Thyroid gland (tissue), 4 donors: ENCODE data around the gene ENDOU. TPM values are rescaled to one million over a fixed set of nuclear protein-coding genes. Genes with fewer than 3 reads are reported as not detected.

Experiments used
- DNase-seq, 2 donors: peaks; one replicate each; pipeline ENCODE4 v3.0.0-alpha.2; 2019
- H3K27ac ChIP-seq, 3 donors: fragments of 200-600 bp; sonication (generic); 1 replicate in 2 of 3; 2 replicates in 1 of 3; pipeline ENCODE4 v1.5.1; 2016 to 2019; ENCODE audit warnings: mild to moderate bottlenecking in 1 of 3, moderate library complexity in 1 of 3
- H3K27me3 ChIP-seq: fragments of 200-600 bp; sonication (generic); one replicate; pipeline ENCODE4 v1.5.1; 2019
- H3K36me3 ChIP-seq, 2 donors: fragments of 200-600 bp; sonication (generic); one replicate each; pipeline ENCODE4 v1.5.1; 2016 to 2019
- H3K4me1 ChIP-seq, 2 donors: fragments of 200-600 bp; sonication (generic); one replicate each; pipeline ENCODE4 v1.5.1; 2017 to 2019
- H3K4me3 ChIP-seq, 3 donors: fragments of 200-600 bp; sonication (generic); replicated peaks in 1 of 3; 1 replicate in 2 of 3; 2 replicates in 1 of 3; pipeline ENCODE4 v1.5.1; 2016; ENCODE audit warnings: mild to moderate bottlenecking in 1 of 3
- H3K9me3 ChIP-seq: fragments of 200-600 bp; sonication (generic); one replicate; pipeline ENCODE4 v1.5.1; 2017
- POLR2A ChIP-seq, 2 donors: fragments of 450-650 bp; IDR thresholded peaks; one replicate each; pipeline ENCODE4 v1.6.1; 2017; ENCODE audit warnings: antibody characterized with exemption in 2 of 2, mild to moderate bottlenecking in 2 of 2, moderate library complexity in 1 of 2
- WGBS, 2 donors: methylation state at CpG; one replicate each; pipeline ENCODE4 v1.1.5; 2017; 5-methylcytosine and 5-hydroxymethylcytosine counted together
- intact Hi-C: fragments of 100-400 bp; cut with DNase I; formaldehyde crosslinking; loops from one replicate; pipeline ENCODE4 v1.15.1; 2023
- total RNA-seq, 4 donors: library from RNA; depleted of rRNA; stranded (reverse); fragments of >200 nt; gene quantifications; one replicate each; pipeline ENCODE4 v1.2.3, GENCODE V29; 2016
- TF ChIP-seq, protein P1 (sequence below), 6 experiments: fragments of 200-600 bp in 3 of 6; fragments of 450-650 bp in 3 of 6; sonication (generic) in 3 of 6; IDR thresholded peaks; one replicate each; pipeline ENCODE4 v1.5.1; 2016 to 2019; ENCODE audit warnings: antibody characterized with exemption in 6 of 6, mild to moderate bottlenecking in 2 of 6, inconsistent platforms in 1 of 6, moderate library complexity in 1 of 6

ENDOU gene
- total RNA-seq, 4 donors from 2014 or later: 0.11 to 1.9 (median 1.2) TPM

DNA sequence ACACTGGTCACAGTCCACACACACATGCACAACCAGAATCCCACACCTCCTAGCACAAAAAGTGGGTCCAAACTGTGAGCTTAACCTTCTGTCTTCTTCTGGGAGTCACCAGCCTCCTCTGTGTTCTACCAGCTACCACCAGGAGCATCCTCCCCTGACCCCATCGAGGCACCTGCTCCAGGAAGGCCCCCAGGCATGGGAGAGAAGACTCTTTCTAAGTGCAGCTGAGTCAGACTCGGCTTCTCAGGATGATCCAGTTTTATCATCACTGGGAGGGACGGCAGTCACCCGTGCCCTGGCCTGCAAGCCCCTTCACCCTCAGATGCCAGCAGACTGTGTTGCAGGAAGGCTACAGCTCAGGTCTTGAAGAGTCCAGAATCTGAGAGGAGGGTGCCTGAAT lies 7.9 kb upstream of the ENDOU start:
- H3K27me3 ChIP-seq: no peaks in the 10 kb centered on the region
- H3K4me3 ChIP-seq: no peak overlapping the region
- intact Hi-C loops: no loop called here
- H3K4me1 ChIP-seq: peaks cover 36 to 50% of the 10 kb centered on the region in 2 donors
- no peaks in the 10 kb centered on the region for H3K9me3 ChIP-seq
- H3K27ac ChIP-seq: no peak overlapping the region
- H3K36me3 ChIP-seq: no peaks in the 10 kb centered on the region
- 73 to 82% methylated on average over 4 of the region's 4 CpGs for WGBS, 2 donors
- TF ChIP-seq, protein P1, sequence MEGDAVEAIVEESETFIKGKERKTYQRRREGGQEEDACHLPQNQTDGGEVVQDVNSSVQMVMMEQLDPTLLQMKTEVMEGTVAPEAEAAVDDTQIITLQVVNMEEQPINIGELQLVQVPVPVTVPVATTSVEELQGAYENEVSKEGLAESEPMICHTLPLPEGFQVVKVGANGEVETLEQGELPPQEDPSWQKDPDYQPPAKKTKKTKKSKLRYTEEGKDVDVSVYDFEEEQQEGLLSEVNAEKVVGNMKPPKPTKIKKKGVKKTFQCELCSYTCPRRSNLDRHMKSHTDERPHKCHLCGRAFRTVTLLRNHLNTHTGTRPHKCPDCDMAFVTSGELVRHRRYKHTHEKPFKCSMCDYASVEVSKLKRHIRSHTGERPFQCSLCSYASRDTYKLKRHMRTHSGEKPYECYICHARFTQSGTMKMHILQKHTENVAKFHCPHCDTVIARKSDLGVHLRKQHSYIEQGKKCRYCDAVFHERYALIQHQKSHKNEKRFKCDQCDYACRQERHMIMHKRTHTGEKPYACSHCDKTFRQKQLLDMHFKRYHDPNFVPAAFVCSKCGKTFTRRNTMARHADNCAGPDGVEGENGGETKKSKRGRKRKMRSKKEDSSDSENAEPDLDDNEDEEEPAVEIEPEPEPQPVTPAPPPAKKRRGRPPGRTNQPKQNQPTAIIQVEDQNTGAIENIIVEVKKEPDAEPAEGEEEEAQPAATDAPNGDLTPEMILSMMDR (IDR thresholded peaks at IDR 0.05): no peak
- no peak for TF ChIP-seq POLR2A (IDR thresholded peaks at IDR 0.05)
- no peak for DNase-seq

DNA sequence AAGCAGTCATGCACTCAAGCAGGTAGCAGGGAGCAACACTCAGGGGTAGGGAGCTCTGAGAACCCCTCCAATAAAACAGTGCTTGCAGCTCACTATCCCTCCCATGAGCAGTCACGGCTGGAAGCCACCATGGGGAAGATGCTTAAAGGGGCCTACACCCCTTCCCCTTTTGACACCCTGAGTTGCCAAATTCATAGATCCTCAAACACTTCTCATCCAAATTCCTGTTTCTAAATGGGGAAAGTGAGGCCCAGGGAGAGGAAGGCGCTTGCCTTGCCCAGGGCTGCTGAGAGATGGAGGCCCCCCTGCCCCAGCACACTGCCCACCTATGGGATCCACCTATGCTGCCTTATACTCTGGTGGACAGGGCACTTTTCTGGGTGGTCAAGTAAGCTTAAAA lies 7.2 kb upstream of the ENDOU start:
- no peak for TF ChIP-seq POLR2A (IDR thresholded peaks at IDR 0.05)
- TF ChIP-seq, protein P1 (IDR thresholded peaks at IDR 0.05): no peak
- 61 to 70% methylated on average over 2 of the region's 2 CpGs for WGBS, 2 donors
- intact Hi-C loops: no loop called here
- no peak overlapping the region for H3K27ac ChIP-seq
- no peaks in the 10 kb centered on the region for H3K27me3 ChIP-seq
- H3K4me1 ChIP-seq: peaks cover 31 to 44% of the 10 kb centered on the region in 2 donors
- DNase-seq: no peak
- no peak overlapping the region for H3K4me3 ChIP-seq
- no peaks in the 10 kb centered on the region for H3K36me3 ChIP-seq
- H3K9me3 ChIP-seq: no peaks in the 10 kb centered on the region

DNA sequence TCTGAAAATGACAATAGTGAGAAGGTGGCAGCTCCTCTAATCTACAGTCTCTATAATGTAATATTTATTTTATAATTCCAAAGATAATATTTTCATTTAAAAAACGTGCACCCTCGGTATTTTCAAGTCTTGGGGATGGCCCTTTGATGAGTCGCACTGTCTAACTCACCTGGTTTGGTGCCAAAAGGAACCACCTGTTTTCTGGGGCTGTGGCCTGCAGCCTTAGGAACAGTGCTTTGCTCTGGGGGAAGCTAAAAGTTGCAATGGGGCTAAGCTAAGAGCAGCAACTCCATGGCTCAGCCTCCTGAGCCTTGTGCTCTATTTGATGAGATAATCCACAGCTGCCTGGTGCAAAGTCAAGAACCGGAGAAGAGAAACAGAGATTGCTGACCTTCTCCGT lies 6.4 kb upstream of the ENDOU start:
- 76 to 79% methylated on average over 5 of the region's 5 CpGs for WGBS, 2 donors
- intact Hi-C loops: no loop called here
- no peaks in the 10 kb centered on the region for H3K9me3 ChIP-seq
- no peak for TF ChIP-seq POLR2A (IDR thresholded peaks at IDR 0.05)
- TF ChIP-seq, protein P1 (IDR thresholded peaks at IDR 0.05): no peak
- DNase-seq: no peak
- H3K27ac ChIP-seq: no peak overlapping the region
- no peak overlapping the region for H3K4me3 ChIP-seq
- no peaks in the 10 kb centered on the region for H3K27me3 ChIP-seq
- peaks cover 25 to 38% of the 10 kb centered on the region in 2 donors for H3K4me1 ChIP-seq
- no peaks in the 10 kb centered on the region for H3K36me3 ChIP-seq

DNA sequence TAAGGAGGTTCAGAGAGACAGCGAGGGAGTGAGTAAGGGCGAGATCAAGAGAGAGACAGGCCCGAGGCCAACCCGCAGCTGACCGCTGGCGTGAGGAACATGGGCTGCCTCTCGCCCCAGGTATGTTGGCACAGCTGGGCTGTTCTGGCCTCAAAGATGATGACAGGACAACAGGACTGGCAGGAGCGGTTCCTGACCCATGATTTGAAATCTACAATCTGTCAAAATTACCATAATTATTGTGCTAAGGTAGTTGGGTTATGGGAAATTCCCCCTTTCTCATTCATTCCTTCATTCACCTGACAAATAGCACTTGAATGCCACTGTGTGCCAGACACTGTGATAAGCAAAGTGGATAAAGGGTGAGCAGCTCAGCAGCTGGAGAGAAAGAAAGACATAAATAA lies 5.1 kb upstream of the ENDOU start:
- H3K4me3 ChIP-seq: no peak overlapping the region
- no peaks in the 10 kb centered on the region for H3K36me3 ChIP-seq
- intact Hi-C loops: no loop called here
- 31 to 55% methylated on average over 8 of the region's 8 CpGs for WGBS, 2 donors
- TF ChIP-seq, protein P1 (IDR thresholded peaks at IDR 0.05): no peak
- TF ChIP-seq POLR2A (IDR thresholded peaks at IDR 0.05): no peak
- peak; percentile 66 to 76 for DNase-seq
- no peaks in the 10 kb centered on the region for H3K9me3 ChIP-seq
- peaks cover 11 to 24% of the 10 kb centered on the region in 2 donors for H3K4me1 ChIP-seq
- H3K27me3 ChIP-seq: no peaks in the 10 kb centered on the region
- peak overlapping the region; percentile 34 to 48 (median 42) for H3K27ac ChIP-seq

DNA sequence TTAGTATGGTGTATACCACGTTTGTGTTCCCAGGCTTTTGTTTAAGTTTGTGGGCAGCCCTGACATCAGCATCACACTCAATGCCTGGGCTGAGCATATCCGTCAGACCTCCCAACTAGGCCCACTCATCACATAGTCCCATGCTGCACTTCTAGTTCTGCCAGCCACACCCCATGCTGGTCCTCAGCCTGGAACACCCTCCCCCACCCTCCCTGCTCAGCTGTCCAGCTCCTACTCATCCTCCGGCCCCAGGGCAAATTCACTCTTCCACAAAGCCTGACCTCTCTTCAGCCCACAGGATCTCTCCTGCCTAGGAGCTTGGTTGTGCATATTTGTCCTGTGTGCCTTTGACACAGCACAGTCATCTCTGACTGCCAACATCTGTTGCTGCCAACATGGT lies 3.9 kb upstream of the ENDOU start:
- Histone ChIP-seq H3K4me3 (no peak overlapping the region), H3K27me3 (no peaks in the 10 kb centered on the region), H3K27ac (no peak overlapping the region), H3K4me1 (peaks cover 11 to 17% of the 10 kb centered on the region in 2 donors), H3K9me3 (no peaks in the 10 kb centered on the region), H3K36me3 (no peaks in the 10 kb centered on the region)
- no peak for DNase-seq
- TF ChIP-seq, protein P1 (IDR thresholded peaks at IDR 0.05): no peak
- no peak for TF ChIP-seq POLR2A (IDR thresholded peaks at IDR 0.05)
- 67% methylated on average over 3 of the region's 3 CpGs for WGBS, 2 donors
- intact Hi-C loops: no loop called here
